SHP77 (cell line): Measurements from ENCODE around the gene HMGXB3.
A peak's percentile ranks its signal among the peaks of the same experiment; 100 is the strongest.

ENCODE experiments used
- DNase-seq, 2 experiments: peaks; one replicate each; lab custom pipeline; 2025; lab: John Stamatoyannopoulos, UW

HMGXB3 gene, protein sequence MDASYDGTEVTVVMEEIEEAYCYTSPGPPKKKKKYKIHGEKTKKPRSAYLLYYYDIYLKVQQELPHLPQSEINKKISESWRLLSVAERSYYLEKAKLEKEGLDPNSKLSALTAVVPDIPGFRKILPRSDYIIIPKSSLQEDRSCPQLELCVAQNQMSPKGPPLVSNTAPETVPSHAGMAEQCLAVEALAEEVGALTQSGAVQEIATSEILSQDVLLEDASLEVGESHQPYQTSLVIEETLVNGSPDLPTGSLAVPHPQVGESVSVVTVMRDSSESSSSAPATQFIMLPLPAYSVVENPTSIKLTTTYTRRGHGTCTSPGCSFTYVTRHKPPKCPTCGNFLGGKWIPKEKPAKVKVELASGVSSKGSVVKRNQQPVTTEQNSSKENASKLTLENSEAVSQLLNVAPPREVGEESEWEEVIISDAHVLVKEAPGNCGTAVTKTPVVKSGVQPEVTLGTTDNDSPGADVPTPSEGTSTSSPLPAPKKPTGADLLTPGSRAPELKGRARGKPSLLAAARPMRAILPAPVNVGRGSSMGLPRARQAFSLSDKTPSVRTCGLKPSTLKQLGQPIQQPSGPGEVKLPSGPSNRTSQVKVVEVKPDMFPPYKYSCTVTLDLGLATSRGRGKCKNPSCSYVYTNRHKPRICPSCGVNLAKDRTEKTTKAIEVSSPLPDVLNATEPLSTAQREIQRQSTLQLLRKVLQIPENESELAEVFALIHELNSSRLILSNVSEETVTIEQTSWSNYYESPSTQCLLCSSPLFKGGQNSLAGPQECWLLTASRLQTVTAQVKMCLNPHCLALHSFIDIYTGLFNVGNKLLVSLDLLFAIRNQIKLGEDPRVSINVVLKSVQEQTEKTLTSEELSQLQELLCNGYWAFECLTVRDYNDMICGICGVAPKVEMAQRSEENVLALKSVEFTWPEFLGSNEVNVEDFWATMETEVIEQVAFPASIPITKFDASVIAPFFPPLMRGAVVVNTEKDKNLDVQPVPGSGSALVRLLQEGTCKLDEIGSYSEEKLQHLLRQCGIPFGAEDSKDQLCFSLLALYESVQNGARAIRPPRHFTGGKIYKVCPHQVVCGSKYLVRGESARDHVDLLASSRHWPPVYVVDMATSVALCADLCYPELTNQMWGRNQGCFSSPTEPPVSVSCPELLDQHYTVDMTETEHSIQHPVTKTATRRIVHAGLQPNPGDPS (N-terminal part only)

DNA sequence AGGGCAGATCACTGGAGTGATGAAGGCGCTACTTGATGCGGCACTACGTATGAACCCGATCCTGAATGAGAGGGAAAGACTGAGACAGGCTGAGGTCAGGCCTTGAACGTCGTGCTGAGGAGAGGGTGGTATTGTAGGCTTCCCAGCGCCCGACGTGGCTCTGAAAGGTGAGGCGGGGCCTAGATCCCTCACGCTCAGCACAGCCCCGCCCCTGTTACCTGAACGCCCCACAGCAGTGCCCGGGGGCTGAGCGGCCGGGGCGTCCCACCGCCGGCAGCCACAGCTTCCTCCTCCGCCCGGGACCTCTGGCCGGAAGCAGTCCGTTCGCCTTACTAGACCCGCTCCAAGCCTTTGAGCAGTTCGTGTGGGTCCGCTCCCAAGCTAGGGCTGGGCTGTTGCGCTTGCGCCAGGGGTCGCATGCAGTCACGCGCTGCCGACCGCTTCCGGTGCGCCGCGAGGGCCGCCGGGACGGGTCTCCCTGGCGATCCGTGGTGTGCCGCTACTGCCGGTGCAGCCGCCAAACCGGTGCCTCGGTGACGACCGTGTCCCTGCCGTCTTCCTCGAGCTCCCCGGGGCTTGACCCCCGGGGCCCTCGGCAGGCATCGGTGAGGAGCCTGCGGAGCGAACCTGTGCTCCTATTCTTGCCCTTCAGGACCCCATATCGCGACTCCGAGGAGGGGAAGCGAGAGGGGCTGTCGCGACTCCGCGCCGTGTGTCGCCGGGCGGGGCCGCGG lies at the start of gene HMGXB3, which contains the start of gene TIGD6:
Gene HMGXB3 (plus strand): TSS at position 484 of the 734 bp plus-strand sequence. CDS start 4,114 bp downstream, outside the sequence.
Gene TIGD6 (minus strand): TSS at position 399 of the 734 bp plus-strand sequence. CDS start 4,306 bp downstream, outside the sequence.
- peak; percentile 94 to 95 for DNase-seq

DNA sequence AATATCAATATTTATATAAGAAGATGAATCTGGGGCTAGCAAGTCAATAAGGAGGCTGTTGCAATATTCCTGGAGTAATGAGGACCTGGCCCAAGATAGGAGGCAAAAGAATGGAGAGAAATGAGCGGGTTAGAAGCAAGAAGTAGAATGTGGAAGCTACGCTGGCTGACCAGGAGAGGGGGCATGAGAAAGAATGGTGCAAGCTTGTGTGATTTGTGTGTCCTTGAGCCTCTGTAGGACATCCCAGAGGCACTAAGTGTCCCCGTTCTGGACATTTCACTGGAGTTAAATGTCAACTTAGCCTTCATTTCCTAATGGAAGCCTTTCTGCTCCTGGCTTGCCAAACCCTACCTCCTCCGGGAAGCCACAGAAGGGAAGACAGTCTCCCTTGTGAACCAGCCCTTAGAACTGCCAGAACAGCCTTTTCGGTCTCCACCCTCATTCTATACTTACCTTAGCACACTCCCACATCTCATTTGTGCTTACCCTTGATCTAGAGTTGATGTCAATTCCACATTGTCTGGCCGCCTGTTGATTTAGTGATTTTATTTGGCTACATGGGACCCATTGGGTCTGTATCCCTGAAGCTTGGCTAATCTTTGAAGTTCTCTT lies 49.3 kb upstream of the HMGXB3 start:
- DNase-seq = no peak

DNA sequence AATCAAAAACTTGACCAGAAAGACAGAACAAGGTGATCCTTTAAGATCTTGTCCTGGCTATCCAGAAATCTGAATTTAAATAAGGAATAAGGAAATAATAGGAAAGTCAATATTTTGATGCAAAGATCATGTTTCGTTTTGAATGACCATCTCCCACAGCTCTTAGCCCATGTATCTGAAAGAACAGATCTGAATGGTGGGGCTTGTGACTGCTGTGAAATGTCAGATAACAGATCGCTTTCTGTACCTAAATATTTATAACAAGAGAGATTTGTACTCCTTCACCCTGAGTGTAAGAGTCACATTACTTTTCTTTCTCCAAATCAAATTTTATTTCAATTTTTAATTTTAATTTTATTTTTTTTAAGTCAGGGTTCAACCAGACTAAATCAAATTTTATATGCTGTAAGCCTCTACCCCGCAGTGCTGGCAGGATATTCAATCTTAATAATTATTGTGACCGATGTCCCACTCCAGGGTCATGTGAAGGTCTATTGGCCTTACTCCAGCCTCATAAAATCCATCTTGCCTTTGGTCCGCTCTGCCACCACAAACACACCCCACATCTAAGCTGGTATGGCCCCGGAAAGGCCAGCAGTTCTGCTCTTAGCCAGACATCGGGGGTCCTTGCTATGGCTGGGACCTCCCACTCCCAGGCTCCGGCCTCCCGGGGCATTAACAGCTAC lies 47.0 kb upstream of the HMGXB3 start:
- no peak for DNase-seq

DNA sequence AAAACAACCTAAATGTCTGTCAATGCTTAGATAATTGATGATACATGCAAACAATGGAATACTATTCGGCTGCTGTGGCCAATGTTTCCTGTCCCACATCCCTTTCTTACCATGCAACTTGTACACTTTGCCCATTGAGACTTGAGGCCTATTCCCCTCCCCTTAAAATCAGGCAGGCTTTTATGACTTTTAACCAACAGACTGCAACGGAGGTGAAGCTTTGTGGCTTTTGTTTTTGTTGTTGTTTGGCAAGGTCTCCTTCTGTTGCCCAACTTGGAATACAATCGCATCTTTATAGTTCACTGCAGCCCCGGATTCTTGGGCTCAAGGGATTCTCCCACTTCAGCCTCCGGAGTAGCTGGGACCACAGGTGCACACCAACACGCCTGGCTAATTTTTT lies 45.7 kb upstream of the HMGXB3 start:
- no peak for DNase-seq

DNA sequence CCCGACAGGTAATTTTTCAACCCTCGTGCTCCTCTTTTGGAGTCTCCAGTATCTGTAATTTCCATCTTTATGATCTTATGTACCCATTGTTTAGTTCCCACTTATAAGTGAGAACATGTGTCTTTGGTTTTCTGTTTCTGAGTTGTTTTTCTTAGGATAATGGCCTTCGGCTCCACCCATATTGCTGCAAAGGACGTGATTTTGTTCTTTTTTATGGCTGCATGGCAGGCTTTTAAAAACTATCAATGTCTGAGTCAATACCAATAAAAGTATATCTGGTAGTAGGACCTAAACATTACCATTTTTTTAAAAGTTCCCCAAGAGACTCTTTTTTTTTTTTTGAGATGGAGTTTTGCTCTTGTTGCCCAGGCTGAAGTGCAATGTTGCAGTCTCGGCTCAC lies 43.9 kb upstream of the HMGXB3 start:
- DNase-seq = no peak

DNA sequence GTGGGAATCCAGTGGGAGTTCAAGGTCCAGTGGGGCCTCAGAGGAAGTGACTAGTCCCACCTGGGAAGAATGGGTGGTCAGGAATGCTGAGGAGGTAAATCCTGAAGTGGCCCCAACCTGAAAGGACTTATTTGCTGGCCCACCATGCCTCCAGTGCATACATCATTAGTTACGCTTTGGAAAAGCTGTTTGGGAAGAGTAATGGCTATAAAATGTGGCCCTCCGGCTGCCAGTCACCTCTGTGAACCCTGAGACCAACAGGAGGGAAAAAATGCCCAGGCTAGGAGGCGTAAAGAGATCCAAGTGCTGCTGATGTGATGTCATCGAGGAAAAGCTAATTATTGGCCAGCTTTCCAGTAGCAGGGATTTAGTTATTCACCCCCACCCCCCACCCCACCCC lies 42.7 kb upstream of the HMGXB3 start:
- DNase-seq = no peak

DNA sequence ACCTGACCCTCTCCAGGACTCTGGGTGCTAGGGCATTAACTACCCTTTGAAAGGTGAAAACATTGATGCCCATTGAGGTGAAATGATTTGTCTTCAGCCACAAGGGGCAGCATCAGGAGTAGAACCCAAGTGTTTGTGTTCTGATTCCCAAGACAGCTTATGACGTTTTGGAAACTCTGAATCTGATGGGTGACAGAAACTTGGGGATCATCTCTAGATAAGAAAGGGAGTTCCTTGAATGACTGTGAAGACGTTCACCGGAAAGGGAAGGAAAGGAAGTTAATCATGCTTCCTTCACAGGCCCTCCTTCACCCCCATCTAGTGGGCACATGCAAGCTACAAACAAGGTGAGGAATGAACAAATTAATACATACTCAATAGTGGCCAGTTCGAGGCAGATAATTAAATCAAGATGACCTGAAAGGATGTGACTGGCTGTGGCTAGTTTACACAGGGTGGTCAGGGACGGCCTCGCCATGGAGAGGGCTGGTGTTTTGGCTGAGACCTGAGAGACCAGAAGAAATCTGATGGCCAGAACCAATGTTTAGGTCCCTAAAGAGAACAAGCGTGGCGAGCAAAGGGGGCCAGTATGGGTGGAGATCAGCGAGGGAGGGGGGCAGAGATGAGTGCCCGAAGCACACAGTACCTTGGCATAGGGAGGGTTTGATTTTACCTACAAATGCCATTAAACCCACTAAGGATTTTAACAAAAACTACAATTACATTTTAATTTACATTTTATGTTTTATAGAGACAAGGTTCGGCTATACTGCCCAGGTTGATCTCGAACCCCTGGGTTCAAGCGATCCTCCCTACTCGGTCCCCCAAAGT lies 40.9 kb upstream of the HMGXB3 start:
- peak in 1 of 2 experiments; percentile 41 for DNase-seq

DNA sequence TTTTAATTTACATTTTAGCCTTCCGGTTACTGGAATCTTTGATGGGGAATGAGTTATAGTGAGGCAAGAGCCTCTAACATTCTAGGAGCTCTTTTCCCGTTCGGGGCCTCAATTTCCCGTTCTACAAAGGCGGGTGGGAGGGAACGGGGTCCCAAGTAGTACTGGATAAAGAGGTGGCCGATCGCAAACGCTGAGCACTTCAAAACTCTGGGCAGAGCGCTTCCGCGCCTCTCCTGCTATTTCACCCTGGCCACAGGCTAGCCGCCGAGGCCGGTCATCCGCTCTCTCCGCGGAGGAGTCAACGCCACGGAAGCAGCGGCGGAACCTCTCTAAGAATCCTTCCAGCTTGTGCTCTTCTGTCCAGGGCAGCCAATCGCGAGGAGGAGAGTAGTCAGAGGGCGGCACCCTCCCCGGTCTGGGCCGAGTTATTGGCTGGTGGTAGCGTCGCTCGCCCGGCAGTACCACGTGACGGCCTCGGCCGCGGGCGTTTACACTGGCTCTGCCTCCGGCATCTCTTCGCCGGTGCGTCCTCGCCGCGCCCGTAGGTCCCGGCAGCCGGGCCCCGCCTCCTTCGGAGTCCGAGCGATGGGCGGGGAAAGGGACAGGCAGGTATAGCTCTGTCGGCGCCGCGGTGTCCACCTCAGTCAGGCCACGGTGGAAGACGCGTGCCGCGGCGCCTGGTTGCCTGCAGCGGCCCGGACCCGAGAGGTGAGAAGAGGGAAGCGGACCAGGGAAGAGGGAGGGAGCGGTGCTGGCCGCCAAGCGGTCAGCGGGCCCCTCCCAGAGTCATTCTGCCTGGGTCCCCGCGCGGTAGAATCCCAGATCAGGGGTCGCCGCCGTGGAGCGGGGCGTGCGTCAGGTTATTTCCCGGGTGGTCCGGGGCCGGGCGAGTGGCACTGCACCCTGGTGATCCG lies 40.0 kb upstream of the HMGXB3 start, which contains the start of gene SLC26A2:
Gene SLC26A2 (plus strand): TSS at position 487 of the 914 bp plus-strand sequence. CDS start 16,895 bp downstream, outside the sequence.
- DNase-seq = peak; percentile 96

DNA sequence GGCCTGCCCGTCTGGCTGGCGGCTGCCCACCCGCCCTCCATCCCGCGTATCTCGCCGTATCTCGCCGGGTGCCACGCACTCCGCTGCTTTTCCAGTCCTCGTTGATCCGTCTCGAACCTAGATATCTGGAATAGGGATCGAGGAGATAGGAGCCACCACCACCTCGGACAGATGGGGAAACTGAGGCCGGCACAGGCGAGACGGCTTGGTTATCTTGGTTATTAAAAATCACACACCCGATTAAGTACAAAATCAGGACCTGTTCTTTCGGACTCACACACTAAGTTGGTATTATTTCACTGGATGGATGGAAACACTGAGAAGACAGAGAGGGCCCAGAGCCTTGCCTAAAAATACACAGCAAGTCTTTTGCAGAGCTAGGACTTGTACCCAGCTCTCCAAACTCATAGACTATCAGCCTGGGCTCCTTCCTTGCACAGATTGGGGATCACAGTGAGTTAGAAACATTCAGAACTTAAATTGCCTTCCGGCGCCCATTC lies 39.3 kb upstream of the HMGXB3 start:
- DNase-seq = no peak

DNA sequence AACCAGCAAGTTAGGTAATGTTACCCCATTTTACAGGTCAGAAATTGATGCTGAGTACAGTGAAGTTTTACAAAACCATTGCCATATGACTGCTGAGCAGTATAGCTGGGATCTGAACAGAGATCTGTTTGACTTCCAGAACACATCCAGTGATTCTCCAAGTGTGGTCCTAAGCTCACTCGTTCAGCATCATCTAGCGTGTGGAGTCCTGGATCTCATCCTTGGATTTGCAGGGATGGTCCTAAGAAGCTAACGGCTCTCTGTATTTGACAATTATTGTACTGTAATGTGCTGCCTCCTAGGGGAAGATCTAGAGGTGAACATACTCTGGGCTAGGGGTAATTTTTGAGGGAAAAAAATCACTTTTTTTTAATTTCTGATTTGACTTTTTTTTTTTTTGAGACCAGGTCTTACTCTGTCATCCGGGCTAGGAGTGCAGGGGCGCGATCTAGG lies 38.6 kb upstream of the HMGXB3 start:
- peak; percentile 34 to 45 for DNase-seq

DNA sequence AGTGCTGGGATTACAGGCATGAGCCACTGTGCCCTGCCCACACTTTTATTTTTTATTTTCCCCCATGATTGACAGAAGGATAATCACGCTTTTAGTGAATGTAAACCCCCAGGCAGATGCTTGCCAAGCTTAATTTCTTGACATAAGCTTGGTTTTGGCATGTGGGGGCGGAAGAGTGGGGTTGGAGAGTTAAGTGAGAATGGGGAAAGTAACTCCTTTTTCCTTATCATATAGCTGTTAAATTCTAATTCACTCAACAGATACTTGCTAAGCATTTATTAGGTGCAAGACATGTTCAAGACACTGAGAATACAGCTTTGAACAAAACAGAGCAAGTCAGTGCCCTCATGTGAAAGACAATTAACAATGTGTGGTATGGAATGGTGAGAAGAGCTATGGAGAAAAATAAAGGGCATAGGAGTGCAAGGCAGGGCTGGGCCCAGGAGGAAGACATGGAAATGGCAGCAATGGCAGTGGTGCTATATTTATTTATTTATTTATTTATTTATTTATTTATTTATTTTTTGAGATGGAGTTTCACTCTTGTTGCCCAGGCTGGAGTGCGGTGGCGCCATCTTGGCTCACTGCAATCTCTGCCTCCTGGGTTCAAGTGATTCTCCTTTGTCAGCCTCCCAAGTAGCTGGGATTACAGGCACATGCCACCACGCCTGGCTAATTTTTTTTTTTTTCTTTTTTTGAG lies 37.8 kb upstream of the HMGXB3 start:
- no peak for DNase-seq

DNA sequence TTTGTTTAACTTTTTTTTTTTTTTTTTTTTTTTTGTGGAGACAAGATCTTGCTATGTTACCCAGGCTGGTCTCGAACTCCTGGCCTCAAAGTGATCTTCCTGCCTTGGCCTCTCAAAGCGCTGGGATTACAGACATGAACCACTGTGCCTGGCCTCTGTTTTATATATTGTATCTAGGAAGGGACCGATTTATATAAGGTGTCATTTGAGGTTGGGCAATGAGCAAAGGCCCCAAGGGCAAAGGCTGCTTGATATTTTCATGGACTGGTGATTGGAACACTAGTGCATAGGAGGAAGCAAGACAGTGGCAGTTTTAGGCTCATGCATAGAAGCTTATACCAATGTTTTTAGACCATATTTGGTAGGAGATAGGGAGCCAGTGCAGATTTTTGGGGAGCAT lies 36.8 kb upstream of the HMGXB3 start:
- DNase-seq = no peak

DNA sequence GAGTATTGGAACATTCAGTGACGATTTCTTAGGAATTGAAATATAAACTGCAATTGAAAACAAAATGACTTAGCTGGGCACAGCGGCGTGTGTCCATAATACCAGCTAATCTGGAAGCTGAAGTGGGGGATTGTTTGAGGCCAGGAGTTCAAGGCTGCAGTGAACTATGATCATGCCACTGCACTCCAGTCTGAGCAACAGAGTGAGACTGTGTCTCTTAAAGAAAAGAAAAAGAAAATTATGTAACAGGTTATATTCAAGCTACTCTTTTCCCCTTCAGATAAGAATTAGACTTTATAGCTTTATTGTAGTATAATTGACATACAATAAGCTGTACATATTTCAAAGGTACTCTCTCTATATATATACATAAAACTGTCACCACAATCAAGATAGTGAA lies 33.6 kb upstream of the HMGXB3 start:
- DNase-seq = no peak

DNA sequence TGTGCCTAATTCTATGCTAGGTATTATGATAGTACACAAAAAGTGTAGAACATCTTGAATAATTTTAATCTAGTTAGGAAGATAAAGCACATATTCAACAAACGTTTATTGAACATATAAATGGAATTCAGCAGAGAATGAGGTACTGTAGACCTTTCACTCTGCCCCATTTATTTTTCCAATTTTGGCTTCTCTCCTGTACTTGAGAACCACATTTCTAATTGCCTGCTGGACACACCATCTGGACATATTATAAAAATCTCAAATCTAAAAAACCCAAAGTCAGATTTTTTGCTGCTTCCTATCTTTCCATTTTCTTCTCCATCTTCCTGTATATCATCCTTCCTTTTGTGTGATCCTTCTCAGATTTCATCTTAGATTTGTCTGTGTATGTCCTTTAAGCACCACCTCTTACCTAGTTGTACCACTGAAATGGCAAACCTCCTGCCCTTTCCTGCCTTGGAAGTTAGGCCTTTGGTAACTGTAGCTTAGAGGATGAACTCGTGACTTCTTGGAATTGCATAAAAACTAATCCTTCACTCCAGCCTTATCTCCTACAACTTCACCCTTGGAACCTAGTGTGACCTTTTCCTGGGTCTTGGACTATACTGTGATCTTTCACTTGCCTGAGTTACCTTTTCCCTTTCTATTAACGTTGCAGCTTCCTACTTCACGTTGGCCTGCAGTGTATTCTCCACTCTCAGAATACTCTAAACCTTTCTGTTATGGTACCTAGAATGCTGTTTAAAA lies 31.2 kb upstream of the HMGXB3 start:
- DNase-seq = no peak

DNA sequence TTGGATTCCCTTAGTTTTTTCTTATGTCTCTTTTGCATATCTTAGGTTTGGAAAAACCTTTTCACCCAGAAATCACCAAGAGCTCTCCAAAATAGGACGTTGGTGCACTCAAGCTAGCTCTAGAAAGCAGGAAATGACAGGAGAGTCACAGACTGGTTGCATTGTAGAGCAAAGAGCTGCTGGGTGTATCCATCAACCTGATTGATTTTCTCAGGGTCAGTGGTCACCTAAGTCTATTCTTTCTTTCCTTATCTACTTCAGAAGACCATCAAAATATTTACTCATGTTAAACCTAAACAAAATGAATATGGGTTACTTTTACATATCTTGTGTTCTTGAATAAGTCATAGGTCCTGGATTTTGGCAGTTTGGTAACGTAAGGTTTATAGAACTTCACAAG lies 25.1 kb upstream of the HMGXB3 start:
- no peak for DNase-seq

DNA sequence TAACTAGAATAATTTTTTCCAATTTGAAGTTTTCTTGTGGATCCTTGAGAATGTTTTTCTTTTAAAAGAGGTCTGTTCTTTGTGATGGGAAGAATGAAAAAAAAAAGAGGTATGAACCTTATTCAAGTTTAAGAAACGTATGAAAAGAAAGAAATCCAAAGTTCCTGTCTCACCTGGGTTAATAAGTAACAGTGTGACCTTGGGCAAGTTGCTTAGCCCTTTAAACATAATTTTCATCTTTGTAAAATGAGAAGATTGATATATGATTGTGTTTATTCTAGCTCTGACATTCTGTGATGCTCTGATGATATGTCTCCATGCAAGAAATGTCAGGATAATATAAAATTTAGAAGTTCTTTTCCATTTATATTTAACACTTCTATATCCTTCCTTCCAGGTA lies 20.6 kb upstream of the HMGXB3 start:
- DNase-seq = no peak

DNA sequence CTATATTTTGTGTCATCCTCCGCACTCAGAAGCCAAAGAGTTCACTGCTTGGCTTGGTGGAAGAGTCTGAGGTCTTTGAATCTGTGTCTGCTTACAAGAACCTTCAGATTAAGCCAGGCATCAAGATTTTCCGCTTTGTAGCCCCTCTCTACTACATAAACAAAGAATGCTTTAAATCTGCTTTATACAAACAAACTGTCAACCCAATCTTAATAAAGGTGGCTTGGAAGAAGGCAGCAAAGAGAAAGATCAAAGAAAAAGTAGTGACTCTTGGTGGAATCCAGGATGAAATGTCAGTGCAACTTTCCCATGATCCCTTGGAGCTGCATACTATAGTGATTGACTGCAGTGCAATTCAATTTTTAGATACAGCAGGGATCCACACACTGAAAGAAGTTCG lies 19.3 kb upstream of the HMGXB3 start:
- no peak for DNase-seq
